GM18907 (cell line): ENCODE measurements around the gene CYBRD1.
"Not testable (repeated sequence)": the region's sequence is repeated elsewhere in the genome, so short reads cannot be mapped to it uniquely, and the experiment has no call there.

Experiments
- ATAC-seq: cut with Tn5 transposase; IDR thresholded peaks from one replicate; pipeline ENCODE4 v1.9.1; 2021; ENCODE audit warnings: mild to moderate bottlenecking, moderate library complexity; ENCODE audit not compliant: unreplicated experiment

Gene CYBRD1

DNA sequence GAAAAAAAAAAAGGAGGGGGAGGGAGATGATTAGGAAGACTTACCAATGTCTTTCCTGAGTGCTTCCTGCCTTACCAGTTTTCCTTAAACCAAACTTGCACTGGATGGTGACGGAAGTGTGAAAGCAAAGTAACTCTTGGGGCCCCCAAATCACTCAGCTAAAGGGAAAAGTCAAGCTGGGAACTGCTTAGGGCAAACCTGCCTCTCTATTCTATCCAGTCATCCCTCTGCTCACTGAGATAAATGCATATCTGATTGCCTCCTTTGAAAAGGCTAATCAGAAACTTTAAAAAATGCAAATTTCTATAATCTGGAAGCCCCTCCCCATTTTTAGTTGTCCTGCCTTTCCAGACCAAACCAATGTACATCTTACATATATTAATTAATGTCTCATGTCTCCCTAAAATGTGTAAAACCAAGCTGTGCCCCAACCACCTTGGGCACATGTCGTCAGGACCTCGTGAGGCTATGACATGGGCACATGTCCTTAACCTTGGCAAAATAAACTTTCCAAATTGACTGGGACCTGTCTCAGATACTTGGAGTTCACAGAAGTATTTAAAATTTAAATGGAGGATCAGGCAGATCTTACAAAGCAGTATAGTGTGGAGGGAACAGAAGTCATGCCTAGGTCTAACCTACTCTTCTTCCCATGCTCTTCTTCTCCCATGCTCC lies 7.2 kb upstream of the CYBRD1 start:
- no peak for ATAC-seq

GRCh38 chr2:171515672-171516298 lies 6.5 kb upstream of the CYBRD1 start:
- ATAC-seq: no peak

- ATAC-seq: no peak
Measured at GRCh38 chr2:171516793-171517192, 5.5 kb upstream of the CYBRD1 start.

GRCh38 chr2:171520471-171520870 lies 1.8 kb upstream of the CYBRD1 start:
- no peak for ATAC-seq

DNA sequence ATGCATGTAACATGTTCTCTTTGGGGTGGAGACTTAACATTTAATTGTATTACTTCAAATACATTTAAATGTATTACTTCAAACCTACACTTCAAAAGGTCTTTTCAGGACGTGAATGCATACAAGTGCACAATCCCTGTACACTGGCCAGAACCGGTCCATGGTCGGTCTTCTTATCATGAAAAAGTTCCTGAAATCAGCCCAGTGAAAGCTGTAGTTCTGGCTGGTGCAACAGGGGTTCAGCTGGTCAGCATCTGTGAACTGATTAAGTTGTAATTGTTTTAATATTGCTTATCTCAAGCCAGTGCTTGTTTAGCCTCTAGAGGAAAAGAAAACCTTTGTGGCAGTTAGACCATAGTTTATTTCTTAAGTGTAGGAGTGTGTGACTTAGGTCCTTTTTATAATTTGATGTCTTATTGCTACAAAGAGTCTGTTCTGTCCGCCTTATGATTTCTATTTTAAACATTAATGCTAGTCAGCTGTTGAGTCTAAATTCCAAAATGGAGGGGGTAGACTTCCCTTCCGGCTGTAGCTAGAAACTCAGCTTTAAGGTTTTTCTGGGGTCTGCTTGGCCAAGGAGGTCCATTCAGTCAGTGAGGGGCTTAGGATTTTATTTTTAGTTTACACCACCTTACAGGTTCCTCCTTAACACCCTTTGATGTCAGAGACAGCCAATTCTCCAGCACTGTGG lies 768 bp upstream of the CYBRD1 start:
- ATAC-seq: no peak

- peak; percentile 37 for ATAC-seq
Measured at GRCh38 chr2:171522788-171523087, 464 bp downstream of the CYBRD1 start.

DNA sequence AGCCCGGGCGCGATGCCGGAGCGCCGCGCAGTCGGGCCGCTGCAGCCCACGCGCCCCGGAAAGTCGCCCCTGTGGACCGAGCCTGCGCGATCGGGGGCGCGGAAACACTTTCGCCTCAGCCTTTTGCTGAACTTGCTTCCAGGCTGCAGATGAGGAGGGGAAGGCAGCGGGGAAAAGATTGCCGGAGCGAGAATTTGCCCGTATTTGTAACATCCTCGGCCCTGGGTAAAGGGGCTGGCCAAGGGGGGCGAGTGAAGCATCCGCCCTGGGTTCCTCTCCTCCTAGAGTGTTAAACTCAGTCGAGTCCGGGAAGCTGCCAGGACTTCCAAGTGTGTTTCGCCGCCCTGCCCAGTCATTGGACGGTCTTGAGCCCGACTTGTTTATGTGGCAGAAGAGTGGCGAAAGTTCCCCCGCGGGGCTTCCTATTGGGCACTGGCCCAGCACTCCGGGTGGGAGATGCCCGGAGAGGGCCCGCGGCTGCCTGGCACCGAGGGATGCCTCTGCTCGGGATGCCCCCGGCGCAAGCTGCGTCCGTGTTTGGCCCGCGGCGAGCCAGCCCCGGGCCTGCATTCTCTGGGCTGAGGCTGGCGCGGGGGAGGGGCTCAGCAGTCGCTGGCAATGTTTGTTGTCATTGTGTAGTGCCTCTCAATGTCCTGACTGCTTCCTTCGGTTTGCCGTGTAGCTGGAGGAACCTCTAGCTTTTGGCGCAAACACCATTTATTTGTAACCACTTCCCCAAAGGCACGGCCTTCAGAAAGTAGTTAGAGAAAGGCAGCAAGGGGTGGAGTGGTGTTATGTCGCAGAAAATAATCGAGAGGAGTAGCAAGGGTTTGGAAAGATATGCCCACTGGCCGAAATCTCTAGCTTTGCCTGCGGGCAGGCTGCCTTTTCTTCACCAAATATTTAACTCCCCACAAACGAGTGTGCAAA lies 1.1 kb downstream of the CYBRD1 start:
- ATAC-seq: peak; percentile 49

- ATAC-seq: no peak
Measured at GRCh38 chr2:171524018-171524401, 1.7 kb downstream of the CYBRD1 start.

GRCh38 chr2:171529914-171530313 lies 7.6 kb downstream of the CYBRD1 start:
- no peak for ATAC-seq

GRCh38 chr2:171530378-171530777 lies 8.1 kb downstream of the CYBRD1 start:
- no peak for ATAC-seq

- not testable (repeated sequence) for ATAC-seq
Measured at GRCh38 chr2:171530859-171531258, 8.6 kb downstream of the CYBRD1 start.

GRCh38 chr2:171531291-171531690 lies 9.0 kb downstream of the CYBRD1 start:
- no peak for ATAC-seq

GRCh38 chr2:171531836-171532450 lies 9.7 kb downstream of the CYBRD1 start:
- ATAC-seq: no peak

DNA sequence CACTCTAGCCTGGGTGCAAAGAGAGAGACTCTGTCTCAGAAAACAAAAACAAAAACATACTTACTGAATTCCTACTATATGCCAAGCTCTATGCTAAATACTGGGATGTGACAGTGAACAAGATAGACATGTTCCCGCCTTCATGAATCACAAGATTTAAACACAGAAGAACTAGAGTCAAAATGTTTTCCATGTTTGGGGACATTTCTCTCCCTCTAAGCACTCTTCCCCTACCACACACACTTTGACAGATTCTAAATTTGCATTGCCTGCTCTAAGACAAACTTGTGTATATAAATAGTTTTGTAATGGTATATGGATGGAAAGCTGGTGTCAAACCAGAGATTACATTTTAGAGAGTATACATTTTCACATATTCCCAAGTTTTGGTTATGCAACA lies 11.1 kb downstream of the CYBRD1 start:
- ATAC-seq: no peak

DNA sequence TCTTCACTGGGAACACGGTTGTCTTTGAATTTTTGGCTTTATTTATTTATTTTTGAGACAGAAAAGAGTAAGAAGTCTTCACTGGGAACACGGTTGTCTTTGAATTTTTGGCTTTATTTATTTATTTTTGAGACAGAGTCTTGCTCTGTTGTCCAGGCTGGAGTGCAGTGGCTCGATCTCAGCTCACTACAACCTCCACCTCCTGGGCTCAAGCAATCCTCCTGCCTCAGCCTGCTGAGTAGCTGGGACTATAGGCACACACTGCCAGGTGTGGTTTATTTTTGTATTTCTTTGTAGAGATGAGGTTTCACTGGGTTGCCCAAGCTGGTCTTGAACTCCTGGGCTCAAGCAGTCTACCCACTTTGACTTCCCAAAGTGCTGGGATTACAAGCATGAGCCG lies 13.3 kb downstream of the CYBRD1 start:
- ATAC-seq: not testable (repeated sequence)

DNA sequence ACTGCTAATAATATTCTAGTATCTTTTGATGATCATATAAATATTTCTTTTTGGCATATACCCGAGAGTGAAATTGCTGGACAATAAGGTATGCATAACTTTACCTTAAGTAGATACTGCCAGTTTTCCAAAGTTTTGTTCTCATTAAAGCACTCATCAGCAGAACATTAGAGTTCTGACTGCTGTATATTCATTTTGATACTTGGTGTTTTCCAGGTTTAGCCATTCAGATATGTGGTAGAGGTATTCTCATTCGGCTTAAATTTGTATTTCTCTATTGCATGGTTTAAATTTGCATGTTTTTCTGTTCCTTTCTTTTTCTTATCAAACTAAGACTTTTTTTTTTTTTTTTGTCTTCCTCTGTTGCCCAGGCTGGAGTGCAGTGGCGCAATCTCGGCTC lies 18.2 kb downstream of the CYBRD1 start:
- ATAC-seq: no peak

DNA sequence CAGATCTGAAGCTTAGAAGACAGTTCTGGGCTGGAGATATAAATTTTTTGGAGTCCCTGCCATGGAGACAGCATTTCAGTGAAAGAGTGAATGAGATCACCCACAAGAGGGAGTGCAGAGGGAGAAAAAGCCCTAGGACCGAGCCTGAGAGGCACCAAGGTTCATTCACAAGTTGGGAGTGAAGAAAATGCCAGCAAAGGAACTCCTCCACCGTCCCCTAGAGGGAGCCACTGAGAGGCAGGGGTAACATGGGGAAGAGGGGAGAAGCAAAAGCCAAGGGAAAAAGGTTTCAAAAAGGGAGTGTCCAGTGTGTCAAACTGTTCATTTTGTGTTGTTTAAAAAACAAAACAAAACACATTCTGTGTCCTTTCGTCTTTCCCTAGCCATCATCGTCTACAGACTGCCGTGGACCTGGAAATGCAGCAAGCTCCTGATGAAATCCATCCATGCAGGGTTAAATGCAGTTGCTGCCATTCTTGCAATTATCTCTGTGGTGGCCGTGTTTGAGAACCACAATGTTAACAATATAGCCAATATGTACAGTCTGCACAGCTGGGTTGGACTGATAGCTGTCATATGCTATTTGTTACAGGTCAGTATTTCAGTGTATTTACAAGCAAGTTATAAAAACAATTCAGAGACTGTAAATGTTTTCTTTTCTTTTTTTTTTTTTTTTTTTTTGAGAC lies 19.1 kb downstream of the CYBRD1 start:
- no peak for ATAC-seq

GRCh38 chr2:171545086-171545485 lies 22.8 kb downstream of the CYBRD1 start:
- no peak for ATAC-seq

DNA sequence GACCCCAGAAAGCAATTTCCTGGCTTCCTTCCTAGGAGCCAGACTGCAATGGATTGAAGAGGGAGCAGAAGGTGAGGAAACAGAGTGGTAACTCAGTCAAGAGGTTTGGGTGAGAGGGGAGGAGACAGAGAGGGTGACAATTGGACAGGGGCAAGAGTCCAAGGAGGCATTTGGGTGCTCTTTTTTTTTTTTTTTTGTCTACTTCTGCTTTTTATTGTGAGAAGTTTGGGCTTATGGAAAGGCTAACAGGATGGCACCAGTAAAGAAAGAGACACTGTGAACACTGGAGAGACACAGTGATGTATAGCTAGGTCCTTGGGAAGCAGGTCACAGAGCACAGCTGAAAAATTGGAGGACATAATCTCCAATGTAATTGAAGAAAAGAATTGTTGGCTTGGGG lies 25.0 kb downstream of the CYBRD1 start:
- ATAC-seq: no peak

- ATAC-seq: no peak
Measured at GRCh38 chr2:171547720-171548119, 25.4 kb downstream of the CYBRD1 start.
